Osteoblast (primary cell): Measurements from ENCODE around the gene PSMD13. TPM values are rescaled to one million over a fixed set of nuclear protein-coding genes. Genes with fewer than 3 reads are reported as not detected.

Source experiments
- DNase-seq: peaks from one replicate; pipeline ENCODE4 v3.0.0; 2011; ENCODE audit warnings: low spot score, mixed read lengths; ENCODE audit not compliant: insufficient read length; ENCODE audit errors: missing footprints
- H2AFZ ChIP-seq: 2 replicates; pipeline ENCODE4 v1.6.0; 2011; ENCODE audit warnings: mild to moderate bottlenecking, low read length
- H3K27ac ChIP-seq: 2 replicates; pipeline ENCODE4 v1.5.1; 2011; ENCODE audit warnings: mild to moderate bottlenecking, low read depth, low read length, moderate library complexity
- H3K27me3 ChIP-seq: 2 replicates; pipeline ENCODE4 v1.6.0; 2012; ENCODE audit warnings: mild to moderate bottlenecking, control low read depth, inconsistent platforms, low read length, moderate library complexity; ENCODE audit not compliant: insufficient read depth
- H3K36me3 ChIP-seq: 2 replicates; pipeline ENCODE4 v1.5.1; 2011; ENCODE audit warnings: mild to moderate bottlenecking, low read length, control low read depth, moderate library complexity; ENCODE audit not compliant: insufficient read depth
- H3K4me1 ChIP-seq: 2 replicates; pipeline ENCODE4 v1.5.1; 2011; ENCODE audit warnings: mild to moderate bottlenecking, low read length, control low read depth, moderate library complexity; ENCODE audit not compliant: insufficient read depth
- H3K4me2 ChIP-seq: 2 replicates; pipeline ENCODE4 v1.6.0; 2011; ENCODE audit warnings: mild to moderate bottlenecking, low read length; ENCODE audit not compliant: insufficient read depth
- H3K4me3 ChIP-seq: fragments of 200-600 bp; sonication (generic); 3 replicates; pipeline ENCODE4 v1.5.1; 2012; ENCODE audit warnings: mild to moderate bottlenecking, low read length, inconsistent platforms; ENCODE audit not compliant: insufficient read depth
- H3K79me2 ChIP-seq: 2 replicates; pipeline ENCODE4 v1.6.0; 2012; ENCODE audit warnings: mild to moderate bottlenecking, low read length, control low read depth, inconsistent platforms; ENCODE audit not compliant: insufficient read depth
- H3K9me3 ChIP-seq: 2 replicates; pipeline ENCODE4 v1.5.1; 2011; ENCODE audit warnings: low read depth, low read length, control low read depth
- H4K20me1 ChIP-seq: 2 replicates; pipeline ENCODE4 v1.6.0; 2012; ENCODE audit warnings: mild to moderate bottlenecking, low read length, control low read depth; ENCODE audit not compliant: insufficient read depth
- total RNA-seq: library from RNA; depleted of rRNA; stranded (reverse); fragments of >200 nt; gene quantifications from 2 replicates; pipeline ENCODE4 v1.2.3, GENCODE V29; 2012
- TF ChIP-seq, protein P1 (sequence below): IDR thresholded peaks from 2 replicates; pipeline ENCODE4 v1.5.1; 2011; ENCODE audit warnings: mild to moderate bottlenecking, low read depth, low read length, moderate library complexity; ENCODE audit errors: extremely low read depth

The PSMD13 gene
- total RNA-seq, 1 donor: 110 TPM

DNA sequence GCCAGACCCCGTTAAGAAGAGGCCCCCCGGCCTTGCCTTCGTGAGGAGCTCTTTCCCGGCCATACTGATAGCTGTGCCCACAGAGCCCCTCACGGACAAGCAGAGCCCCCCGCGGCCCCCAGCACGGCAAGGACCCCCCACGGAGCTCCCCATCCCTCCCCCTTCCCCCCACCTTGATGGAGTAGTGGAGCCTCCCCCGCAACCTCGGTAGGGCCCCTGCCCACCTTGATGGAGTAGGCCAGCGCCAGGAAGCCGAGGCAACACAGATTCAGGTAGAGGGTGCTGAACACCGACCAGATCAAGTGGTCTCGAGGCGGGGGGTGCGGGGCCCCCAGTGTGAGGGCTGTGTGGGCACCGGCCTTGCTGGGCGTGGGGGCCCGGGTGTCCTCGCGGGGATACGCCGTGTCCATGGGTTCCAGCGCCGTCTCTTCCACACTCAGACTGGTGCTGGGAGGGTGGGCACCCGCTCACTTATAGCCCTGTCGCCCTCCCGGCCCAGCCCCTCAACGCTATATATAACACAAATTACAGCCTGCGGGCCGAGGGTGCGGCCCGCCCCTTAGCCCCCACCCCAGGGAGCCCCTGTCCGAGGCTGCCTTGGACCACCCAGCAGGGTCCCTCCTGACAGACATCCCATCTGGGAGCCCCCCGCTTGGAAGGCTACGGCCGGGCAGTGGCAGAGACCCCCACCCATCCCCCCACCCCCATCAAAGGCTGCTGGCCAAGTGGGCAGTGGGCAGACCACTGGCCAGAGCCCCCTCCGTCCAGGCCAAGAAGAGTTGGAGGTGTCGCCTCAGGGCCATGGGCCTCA lies 62.5 kb downstream of the PSMD13 start, which contains the start of gene IFITM5:
Gene IFITM5 (minus strand): TSS at position 446 of the 811 bp plus-strand sequence. CDS start 36 bp downstream, at position 410.
- Histone ChIP-seq H4K20me1 (no peaks in the 10 kb centered on the region), H3K9me3 (no peaks in the 10 kb centered on the region), H3K27me3 (peaks cover 15% of the 10 kb centered on the region), H3K36me3 (no peaks in the 10 kb centered on the region), H3K27ac (no peak within 1 kb of the TSS), H3K79me2 (no peaks in the 10 kb centered on the region), H2AFZ (no peak within 1 kb of the TSS), H3K4me2 (no peak within 1 kb of the TSS), H3K4me3 (no peak within 1 kb of the TSS), H3K4me1 (no peaks in the 10 kb centered on the region)
- TF ChIP-seq, protein P1, sequence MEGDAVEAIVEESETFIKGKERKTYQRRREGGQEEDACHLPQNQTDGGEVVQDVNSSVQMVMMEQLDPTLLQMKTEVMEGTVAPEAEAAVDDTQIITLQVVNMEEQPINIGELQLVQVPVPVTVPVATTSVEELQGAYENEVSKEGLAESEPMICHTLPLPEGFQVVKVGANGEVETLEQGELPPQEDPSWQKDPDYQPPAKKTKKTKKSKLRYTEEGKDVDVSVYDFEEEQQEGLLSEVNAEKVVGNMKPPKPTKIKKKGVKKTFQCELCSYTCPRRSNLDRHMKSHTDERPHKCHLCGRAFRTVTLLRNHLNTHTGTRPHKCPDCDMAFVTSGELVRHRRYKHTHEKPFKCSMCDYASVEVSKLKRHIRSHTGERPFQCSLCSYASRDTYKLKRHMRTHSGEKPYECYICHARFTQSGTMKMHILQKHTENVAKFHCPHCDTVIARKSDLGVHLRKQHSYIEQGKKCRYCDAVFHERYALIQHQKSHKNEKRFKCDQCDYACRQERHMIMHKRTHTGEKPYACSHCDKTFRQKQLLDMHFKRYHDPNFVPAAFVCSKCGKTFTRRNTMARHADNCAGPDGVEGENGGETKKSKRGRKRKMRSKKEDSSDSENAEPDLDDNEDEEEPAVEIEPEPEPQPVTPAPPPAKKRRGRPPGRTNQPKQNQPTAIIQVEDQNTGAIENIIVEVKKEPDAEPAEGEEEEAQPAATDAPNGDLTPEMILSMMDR: no peak
- DNase-seq: peak; percentile 78

DNA sequence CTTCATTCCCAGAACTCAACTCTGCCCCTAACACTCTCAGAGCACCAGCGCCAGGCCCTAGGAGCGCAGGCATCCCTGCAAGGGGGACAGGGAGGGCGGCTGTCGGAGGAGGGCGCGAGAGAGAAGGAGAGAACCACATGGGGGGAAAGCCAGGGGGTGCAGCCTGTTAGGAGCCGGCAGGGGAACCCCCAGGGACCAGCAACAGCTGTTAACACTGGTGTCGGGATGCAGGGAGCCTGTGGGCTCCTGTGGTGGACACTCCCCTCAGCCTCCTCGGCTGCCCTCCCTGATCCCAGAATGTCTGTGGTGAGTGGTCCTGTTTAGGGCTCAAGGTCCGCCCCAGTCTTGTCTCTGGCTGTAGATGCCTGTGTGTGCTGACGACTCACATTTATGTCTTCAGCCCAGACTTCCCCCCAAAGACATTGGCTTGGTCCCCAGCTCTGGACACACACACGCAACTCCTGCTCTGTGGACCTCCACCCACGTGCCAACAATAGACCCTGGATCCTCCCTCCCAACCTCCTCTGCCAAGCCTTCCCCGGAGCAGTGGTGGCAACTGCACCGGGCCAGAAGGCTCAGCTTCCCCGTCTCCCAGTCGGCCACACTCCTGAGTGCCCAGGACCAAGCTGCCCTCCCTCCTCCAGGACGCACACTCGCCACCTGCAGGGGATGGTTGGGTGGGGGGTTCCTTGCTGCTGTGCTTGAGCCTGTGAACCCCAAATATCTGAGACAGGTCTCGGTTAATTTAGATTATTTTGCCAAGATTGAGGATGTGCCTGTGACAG lies 63.4 kb downstream of the PSMD13 start:
- H4K20me1 ChIP-seq: no peaks in the 10 kb centered on the region
- no peaks in the 10 kb centered on the region for H3K79me2 ChIP-seq
- H2AFZ ChIP-seq: no peak overlapping the region
- DNase-seq: peak; percentile 90
- H3K4me1 ChIP-seq: no peaks in the 10 kb centered on the region
- H3K4me3 ChIP-seq: no peak overlapping the region
- peaks cover 15% of the 10 kb centered on the region for H3K27me3 ChIP-seq
- no peak overlapping the region for H3K27ac ChIP-seq
- no peaks in the 10 kb centered on the region for H3K36me3 ChIP-seq
- H3K9me3 ChIP-seq: no peaks in the 10 kb centered on the region
- H3K4me2 ChIP-seq: no peak overlapping the region
- TF ChIP-seq, protein P1: peak; percentile 17

Other genes starting within 250 kb of the PSMD13 start
- not detected in 2 replicates for gene SCGB1C1, start 43.9 kb upstream of the PSMD13 start, total RNA-seq
- 24.6 and 25.6 TPM in 2 replicates for gene BET1L, start 29.6 kb upstream of the PSMD13 start, total RNA-seq
- 128 and 134 TPM in 2 replicates for gene RIC8A, start 29.3 kb upstream of the PSMD13 start, total RNA-seq
- gene SIRT3, start 634 bp upstream of the PSMD13 start, total RNA-seq: 10.9 and 11.2 TPM in 2 replicates
- gene NLRP6, start 41.4 kb downstream of the PSMD13 start, total RNA-seq: not detected in 2 replicates
- 7.7 and 8.7 TPM in 2 replicates for gene PGGHG, start 52.1 kb downstream of the PSMD13 start, total RNA-seq
- not detected in 2 replicates for gene IFITM5, start 62.5 kb downstream of the PSMD13 start, total RNA-seq
- gene IFITM2, start 70.8 kb downstream of the PSMD13 start, total RNA-seq: 54.5 and 105 TPM in 2 replicates
- gene IFITM1, start 77.1 kb downstream of the PSMD13 start, total RNA-seq: 48.6 and 64.4 TPM in 2 replicates
- gene IFITM3, start 83.9 kb downstream of the PSMD13 start, total RNA-seq: 98.4 and 116 TPM in 2 replicates
- gene B4GALNT4, start 132.5 kb downstream of the PSMD13 start, total RNA-seq: 0.88 and 2.2 TPM in 2 replicates
- 0.88 and 2.5 TPM in 2 replicates for gene PKP3, start 157.2 kb downstream of the PSMD13 start, total RNA-seq
- 10.9 and 14.5 TPM in 2 replicates for gene SIGIRR, start 178.0 kb downstream of the PSMD13 start, total RNA-seq
- gene ANO9, start 205.0 kb downstream of the PSMD13 start, total RNA-seq: under 0.01 TPM in 1 of 2 replicates, not detected in the other
- gene PTDSS2, start 213.3 kb downstream of the PSMD13 start, total RNA-seq: 33.0 and 36.2 TPM in 2 replicates